ENCODE data around the gene PTPRCAP.

PTPRCAP gene

GRCh38 chr11:67464411-67465188 is 27.1 kb upstream of the PTPRCAP start:
- DNase-seq = peak; percentile 89

DNA sequence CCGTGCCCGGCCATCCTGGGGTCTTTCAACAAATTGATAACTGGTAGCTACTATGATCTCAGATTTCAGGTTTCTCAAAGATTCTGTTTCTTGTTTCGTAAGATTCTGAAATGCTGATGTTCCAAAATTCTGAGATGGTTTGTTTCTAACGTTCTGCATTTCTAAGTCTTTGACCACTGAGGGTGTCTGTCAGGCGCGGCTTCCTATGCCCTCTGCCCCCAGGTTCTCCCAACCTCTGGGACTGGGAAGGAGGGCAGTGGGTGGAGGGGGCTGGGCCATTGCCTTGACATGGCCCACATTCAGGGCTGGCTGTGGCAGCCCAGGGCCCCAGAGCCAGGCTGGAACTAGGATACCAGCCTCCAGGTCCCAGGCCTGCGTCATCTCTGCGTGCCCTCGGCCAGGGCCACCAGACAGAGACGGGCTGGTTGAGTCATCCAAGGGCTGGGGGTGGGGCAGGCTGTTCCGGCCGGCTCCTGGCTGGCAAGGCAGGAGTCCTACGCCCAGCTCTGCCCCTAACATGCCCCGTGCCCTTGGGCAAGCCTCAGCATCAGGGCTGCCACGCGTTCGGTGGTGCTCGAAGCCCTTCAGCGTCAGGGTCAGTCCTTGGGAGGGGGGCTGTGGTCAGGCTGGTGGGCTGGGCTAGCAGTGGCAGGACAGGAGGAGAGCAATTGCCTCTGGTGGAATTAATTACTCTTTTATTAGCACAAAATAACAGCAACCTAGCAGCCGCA is 26.4 kb upstream of the PTPRCAP start:
- no peak for DNase-seq

DNA sequence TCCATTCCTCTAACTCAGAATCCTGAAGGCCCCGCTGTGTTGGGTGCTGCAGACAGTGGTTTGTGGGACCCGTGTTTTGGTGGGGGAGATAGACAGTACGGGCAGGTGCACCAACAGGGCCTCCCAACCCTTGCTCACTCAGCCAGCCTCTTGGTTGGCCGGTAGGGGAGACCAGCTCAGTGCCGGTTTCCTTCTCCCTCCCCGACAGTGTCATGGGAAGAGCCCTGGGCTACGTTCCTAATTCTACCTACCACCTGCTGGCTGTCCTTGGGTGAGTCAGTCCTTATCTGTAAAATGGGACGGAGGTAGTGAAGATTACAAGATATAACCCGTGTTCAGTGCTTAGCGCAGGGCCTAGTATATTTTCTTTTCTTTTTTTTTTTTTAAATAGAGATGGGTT is 25.7 kb upstream of the PTPRCAP start:
- DNase-seq = no peak

GRCh38 chr11:67458266-67458665 is 20.8 kb upstream of the PTPRCAP start:
- no peak for DNase-seq

GRCh38 chr11:67457453-67457852 is 20.0 kb upstream of the PTPRCAP start:
- no peak for DNase-seq

DNA sequence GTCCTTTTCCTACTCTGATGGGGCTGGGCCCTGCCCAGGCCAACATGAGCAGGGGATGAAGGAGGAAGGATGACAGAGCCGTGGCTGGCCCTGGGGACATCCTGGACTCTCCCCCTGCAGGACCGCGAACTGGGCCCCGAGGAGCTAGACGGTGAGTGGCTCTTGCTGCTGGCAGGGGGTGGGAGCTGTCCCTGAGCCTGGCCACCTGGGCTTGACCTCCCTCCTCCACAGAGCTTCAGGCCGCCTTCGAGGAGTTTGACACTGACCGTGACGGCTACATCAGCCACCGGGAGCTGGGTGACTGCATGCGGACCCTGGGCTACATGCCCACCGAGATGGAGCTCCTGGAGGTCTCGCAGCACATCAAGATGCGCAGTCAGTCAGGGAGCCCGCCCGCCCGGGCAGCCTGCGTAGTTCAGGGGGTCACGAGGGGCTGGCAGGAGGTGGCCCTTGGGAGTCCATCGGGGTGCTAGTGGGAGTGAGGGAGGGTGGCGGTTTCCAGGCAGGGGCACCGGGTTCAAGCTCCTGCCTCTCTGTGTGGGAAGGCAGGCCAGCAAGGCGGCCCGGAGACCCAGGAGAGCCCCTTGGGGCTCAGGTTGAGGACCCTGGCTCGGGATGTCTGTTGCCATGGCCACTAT is 18.7 kb upstream of the PTPRCAP start:
- no peak for DNase-seq

- no peak for DNase-seq
Observed at GRCh38 chr11:67455054-67455453, 17.6 kb upstream of the PTPRCAP start, which contains the start of gene CABP4. TSS of gene CABP4 (plus strand) at chr11:67455354. CDS start at chr11:67455424, 70 bp downstream.

DNA sequence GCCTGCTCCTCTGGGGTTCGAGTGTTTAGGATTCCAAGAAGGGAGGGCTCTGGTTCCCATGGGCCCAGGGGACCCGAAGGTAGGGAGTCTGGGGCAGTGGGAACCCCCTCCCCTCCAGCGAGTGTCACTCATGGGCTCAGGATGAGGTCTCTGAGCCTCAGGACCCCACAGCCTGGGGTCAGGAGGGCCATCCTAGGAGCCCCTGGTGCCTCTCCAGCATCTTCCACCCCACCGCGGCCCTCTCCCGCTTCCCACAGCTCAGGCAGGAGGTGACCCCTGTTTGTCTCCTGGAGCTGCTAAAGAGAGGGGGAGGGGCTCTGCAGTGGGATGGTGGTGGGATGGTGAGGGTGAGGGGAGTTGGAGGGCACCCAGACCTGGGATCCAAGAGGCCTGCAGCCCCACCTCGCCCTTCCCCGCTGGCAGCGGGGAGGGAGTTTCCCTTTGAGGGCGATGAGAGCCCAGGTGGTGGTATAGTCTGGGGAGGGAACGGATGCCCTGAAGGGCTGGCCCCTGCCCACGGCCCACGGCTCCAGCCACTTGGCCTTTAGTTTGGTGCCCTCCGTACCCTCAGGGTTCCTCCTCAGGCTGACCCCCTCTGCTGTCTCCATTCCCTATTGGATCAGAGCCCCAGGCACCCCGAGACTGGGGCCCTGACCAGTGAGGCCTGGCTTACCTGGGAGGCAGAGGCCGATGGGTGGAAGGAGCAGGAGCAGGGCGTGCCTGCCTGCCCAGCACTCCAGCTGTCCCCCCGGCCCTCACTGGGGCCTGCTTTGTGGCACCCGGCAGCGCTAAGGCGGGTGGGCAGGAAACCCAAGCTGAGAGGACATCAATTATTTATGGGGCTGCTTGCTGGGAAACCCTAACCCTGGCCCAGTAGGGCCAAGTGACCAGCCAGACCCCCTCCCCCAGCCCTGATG is 16.6 kb upstream of the PTPRCAP start:
- no peak for DNase-seq

- no peak for DNase-seq
Observed at GRCh38 chr11:67452141-67452952, 14.9 kb upstream of the PTPRCAP start, which contains the start of gene GPR152. TSS of gene GPR152 (minus strand) at chr11:67452729. CDS start at chr11:67452724, 5 bp downstream.

- DNase-seq = no peak
Observed at GRCh38 chr11:67451658-67451976, 14.1 kb upstream of the PTPRCAP start.

GRCh38 chr11:67450796-67451657 is 13.5 kb upstream of the PTPRCAP start:
- no peak for DNase-seq

- peak; percentile 24 for DNase-seq
Observed at GRCh38 chr11:67449116-67449844, 11.8 kb upstream of the PTPRCAP start.

GRCh38 chr11:67448220-67448609 is 10.7 kb upstream of the PTPRCAP start:
- DNase-seq = no peak

DNA sequence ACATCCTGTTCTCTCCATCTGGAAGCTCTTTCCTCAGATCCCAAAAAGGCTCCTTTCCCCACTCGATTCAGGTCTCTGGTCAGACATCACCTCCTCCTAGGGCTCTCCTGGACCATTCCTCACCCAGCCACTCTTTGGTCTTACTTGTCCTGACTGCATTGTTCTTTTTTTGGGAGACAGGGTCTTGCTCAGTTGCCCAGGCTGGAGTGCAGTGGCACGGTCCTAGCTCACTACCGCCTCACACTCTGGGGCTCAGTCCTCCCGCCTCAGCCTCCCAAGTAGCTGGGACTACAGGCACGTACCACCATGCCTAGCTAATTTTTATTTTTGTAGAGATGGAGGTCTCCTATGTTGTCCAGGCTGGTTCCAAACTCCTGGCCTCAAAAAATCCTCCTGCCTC is 8.0 kb upstream of the PTPRCAP start:
- DNase-seq = no peak

DNA sequence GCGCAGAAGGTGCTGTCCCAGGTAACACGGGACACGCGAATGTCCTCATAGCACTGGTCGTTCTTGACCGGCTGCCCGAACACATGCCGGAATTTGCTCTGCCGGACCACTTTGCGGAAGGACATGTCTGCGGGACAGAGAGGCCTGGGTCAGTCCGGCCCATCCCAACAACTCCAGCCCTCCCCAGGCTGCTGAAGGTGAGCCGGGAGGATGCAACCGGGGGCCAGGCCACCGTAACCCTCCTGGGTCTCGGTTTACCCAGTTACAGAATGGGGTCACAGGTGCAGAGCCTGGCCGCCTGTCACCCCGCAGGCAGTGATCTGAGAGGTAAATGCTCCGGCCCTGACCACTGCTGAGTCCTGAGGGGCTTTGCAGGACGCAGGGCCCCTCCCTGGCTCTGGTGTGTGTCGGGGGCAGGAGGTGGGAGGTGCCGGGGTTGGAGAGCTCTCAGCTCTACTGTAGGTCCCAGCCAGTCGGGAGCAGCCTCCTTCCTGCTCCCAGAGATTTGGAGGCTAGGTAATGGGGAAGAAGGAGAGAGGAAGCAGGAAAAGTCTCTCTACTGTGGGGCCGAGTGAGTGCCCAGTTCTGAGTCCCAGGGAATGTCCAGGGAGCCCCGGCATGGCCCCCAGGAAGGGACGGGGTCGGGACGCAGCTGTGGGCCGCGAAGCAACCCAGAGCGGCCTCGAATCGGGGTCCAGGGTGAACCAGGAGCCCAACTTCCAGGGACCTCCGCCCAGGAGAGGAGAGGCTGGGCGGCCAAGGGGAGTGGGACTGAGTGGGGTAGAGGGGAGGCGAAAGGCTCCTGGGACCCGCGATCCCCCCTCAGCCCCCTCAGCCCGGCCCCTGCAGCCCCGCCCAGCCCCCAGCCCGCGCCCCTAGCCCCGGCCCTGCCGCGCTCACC is 5.3 kb upstream of the PTPRCAP start:
- DNase-seq = no peak

- no peak for DNase-seq
Observed at GRCh38 chr11:67441731-67442351, 4.4 kb upstream of the PTPRCAP start.

- DNase-seq = no peak
Observed at GRCh38 chr11:67441098-67441563, 3.6 kb upstream of the PTPRCAP start.

Data from NCI-H1436 (cell line).